Superior temporal gyrus (tissue), 1 donor: Measurements from ENCODE around the gene ARHGAP18.

Source experiments
- DNase-seq: peaks from one replicate; pipeline ENCODE4 v3.0.0-alpha.2; 2016; ENCODE audit errors: extremely low spot score

Gene ARHGAP18

DNA sequence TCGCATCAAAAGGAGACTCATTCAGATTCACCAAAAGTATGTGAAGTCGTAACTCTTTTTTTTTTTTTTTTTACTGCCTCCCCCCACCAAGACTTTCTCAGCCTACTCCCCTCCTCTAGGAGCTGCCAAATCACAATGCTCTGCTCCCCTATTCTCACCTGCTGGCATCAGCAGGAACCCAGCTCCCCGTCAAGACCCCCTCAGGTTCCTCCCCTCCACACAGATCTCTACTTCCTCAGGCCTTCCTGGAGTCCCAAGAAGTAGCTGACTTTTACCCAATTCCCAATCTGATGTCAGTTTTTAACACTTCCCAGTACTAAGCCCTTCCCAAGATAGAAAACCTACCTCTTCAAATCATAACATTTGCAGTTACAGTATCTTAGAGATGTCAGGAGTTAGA is 39.3 kb downstream of the ARHGAP18 start:
- no peak for DNase-seq

DNA sequence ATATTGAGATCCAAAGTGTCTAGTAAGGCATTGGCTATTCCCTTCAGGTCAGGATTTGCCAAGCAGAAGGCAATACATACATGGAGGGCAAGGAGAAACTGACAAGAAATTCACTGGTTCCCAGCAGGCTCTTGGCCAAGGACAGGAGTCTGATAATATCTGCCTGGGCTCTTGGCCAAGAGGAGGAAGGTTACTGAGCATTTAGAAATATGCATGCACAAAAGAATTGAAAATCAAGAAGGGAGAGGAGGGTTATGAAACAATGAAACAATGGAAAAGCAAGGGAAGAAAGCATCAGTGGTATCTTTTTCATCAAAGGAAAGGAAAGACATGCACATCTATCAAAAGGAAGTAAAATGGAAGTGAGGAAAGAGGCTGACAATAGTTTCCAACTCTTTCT is 42.4 kb downstream of the ARHGAP18 start:
- DNase-seq: no peak

DNA sequence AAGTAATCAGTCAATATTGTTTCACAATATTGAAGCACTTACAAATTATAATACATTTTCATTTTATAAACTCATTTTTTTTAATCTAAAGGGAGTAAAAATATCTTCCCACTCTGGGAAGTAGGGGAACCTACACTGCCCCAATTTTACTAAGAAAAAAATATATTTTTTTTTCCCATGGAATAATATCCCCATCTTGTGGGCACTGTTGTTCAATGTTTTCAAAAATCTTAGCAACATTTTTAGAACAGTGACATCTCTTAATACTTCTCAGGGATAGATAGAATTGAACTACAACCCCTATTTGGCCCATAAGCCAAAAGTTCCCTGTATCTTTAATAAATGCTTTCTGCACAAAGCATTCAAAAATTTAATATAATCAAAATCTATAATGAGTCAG is 42.9 kb downstream of the ARHGAP18 start:
- no peak for DNase-seq

DNA sequence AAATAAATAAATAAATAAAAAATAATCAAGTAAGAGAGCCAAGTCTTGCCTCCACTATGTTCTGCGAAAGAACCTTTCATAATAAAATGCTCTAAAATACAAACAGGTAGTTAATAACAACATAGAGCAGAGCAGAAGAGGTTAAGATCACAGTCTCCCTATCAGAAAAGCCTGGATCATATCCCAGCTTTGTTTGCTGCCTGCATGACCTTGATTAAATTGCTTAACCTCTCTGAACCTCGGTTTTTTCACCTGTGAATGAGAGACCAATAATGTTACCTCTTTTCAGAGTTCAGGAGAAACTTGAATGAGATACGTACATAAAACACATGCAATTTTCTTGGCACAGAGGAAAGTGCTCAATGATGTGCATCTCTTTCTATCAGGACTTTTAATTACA is 44.4 kb downstream of the ARHGAP18 start:
- DNase-seq: no peak

DNA sequence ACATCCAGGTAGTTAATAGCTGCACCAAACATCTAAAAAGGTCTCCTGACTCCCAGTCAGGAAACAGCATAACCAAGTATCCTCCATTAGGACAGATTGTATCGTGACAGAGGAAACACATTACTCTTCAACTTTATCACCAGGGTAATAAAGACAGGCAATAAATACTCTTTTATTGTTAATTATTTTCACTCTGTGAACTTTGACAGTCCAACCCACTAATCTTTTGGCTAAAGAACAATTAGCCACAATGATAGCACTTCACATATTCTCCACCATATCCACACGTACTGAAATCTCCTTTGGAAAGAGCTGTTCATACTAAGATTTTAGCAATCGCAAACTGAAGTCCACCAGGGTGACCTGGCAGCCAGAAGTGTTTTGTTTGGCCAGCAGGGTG is 46.4 kb downstream of the ARHGAP18 start:
- no peak for DNase-seq

DNA sequence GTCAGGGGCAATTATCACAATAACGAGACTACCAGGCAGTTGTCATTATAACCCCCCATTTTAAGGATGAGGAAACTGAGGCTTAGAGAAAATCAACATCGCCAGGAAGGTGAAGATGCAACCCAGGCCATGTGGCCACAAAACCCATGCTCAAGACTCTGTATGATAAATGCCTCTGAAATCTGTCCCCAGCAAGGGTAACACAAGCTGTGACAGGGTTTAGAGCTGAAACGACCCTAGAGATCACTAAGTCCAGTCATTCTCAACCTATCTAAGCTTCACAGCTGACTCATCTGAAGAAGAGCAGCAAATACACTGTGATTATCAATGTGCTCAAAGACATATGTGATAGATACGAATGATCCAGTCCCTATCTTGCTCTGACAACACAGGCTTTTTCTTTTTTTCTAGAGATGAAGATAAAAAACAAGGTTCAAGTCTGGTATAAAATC is 47.0 kb downstream of the ARHGAP18 start:
- no peak for DNase-seq

DNA sequence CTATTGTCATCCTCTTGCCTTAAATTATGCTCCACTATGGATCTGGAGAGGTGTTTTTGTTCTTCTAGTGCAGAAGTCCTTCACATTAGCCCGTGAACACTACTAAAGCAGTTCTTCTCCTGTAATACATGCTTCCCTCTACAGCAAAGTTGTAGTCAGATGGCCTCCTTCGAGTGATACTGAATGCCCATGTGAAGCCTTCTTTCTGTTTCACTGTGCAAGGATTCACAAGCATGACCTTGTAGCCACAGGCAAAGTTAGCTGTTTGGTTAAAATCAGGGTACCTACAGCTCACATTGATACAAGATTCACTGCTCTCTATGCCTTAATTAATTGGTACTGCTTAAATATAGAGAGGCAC is 47.6 kb downstream of the ARHGAP18 start:
- DNase-seq: peak; percentile 38

DNA sequence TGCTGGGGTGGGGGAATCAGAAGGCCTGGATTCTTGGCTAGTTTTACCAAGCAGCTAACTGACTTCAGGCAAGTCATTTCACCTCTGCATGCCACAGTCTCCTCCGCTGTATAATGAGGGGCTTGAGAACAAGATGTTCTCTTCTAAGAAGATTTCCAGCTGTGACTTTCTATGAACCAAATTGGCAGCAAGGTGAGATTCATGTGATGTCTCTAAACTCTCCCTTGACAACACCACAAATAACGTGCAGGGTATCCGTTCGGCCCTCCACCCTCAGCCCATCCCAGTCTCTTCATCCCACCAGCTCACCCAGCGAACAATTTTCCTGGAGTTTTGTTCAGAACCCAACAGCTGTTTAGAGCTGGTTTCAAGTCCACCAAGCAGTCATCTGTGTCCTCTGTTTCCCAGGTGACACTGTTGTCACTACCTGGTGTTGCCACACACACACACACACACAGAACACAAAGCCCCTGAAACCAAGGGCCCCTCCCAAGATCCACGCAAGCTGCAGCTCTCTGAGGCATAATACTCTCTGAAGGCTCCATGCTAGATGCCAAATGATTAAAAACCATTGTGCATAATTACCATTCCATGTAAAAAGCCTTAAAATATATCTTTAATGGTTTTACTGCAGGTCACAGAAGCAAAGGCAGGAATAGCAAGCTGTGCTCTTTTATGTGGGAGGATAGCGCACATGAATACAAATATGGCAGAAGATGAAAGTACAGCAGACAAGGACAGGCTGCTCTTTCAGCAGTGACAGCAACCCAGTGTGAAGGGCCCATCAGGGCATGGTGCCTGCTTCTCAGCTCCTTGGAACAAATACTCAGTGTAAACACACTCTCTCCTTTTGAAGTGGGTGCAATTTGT is 48.2 kb downstream of the ARHGAP18 start:
- no peak for DNase-seq

DNA sequence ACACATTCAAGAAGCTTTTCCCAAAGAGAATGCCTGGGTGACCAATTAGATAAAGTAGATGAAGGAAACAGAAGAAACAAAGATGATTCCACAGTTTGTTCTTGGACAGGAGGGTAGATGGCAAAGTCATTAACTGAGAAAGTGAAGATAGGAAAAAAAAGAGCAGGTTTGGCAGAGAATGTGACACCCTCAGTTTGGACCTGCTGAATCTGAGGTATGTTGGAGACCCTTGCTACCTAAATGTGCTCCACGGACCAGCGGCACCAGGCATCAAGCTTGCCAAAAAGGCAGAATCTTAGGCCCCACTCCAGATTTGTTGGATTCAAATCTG is 49.7 kb downstream of the ARHGAP18 start:
- DNase-seq: no peak

DNA sequence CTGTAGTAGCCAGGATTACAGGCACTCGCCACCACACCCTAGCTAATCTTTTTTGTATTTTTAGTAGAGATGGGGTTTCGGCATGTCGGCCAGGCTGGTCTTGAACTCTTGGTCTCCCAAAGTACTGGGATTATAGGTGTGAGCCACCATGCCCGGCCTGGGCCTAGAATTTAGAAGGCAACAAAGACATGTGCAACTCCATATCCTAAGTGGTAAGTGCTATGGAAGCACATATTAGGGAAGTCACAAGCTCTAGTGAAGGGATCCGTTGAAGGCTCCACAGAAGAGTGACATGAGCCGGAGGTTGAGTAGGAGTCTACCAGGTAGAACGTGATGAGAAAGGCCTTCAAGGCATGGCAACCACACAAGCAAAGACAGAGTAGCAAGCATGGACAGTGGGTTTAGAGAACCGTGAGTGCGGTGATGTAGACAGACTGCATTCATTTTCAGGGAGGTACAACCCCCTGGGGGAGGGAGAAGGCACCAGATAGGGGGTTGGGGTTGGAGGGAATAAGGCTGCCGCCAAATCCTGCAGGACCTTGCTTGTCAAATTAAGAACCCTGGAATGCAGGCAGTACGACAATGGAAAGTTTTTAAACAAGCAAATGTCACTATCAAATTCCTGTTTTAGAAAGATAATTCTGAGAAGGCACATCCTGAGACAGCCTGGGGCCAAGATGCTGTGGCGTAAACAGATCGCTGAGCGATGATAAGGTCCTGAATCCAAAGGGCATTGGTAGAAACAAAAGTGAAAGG is 50.2 kb downstream of the ARHGAP18 start:
- no peak for DNase-seq

DNA sequence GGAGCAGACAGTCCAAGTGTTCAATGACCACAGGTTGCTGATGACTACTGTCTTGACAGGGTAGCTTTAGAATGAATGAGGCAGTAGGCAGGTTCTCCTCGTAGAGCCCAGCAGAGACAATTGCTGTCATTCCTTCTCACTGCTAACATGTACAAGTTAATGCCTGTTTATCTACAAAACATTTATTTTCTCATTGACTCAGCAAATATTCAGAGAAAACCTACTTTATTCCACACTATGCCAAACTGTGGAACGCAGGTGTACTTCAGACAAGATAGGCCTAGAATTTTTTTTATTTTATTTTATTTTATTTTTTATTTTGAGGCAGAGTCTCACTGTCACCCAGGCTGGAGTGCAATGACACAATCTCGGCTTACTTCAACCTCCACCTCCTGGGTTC is 50.8 kb downstream of the ARHGAP18 start:
- no peak for DNase-seq

DNA sequence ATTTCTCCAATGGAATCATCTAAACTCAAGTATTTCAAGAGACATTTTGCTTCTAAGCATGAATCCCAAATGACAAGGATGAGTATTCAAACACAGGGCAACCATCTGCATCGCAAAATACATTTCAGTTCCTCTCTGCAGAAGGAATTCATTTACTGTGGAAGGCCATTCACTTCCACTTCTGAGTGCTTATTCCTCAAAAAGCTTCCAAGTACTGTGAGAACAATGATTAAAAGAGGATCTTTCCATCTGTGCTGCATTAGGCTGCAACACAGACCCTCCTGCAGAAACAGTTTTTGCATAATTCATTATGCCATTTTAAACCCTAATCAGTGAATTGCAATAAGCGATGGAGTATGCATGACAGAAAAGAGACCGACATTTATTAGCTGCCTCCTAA is 52.5 kb downstream of the ARHGAP18 start:
- no peak for DNase-seq

DNA sequence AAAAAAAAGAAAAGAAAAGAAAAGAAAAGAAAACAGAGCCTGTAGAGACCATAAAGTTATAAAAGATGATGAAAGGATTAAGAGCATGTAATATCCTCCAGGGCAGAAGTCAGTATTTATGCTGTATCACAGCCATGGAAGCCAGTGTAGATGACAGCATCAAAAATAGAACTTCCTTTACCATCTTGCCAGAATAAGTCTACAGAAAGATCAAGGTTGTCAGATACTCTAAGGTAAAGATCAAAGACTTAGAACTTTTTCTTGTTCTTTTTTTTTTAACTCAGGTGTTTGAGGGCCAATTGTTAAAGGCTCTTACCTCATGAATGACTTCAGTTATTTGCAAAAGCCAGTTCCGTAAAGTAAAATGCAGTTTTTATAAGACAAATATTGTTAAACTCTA is 54.6 kb downstream of the ARHGAP18 start:
- DNase-seq: no peak

DNA sequence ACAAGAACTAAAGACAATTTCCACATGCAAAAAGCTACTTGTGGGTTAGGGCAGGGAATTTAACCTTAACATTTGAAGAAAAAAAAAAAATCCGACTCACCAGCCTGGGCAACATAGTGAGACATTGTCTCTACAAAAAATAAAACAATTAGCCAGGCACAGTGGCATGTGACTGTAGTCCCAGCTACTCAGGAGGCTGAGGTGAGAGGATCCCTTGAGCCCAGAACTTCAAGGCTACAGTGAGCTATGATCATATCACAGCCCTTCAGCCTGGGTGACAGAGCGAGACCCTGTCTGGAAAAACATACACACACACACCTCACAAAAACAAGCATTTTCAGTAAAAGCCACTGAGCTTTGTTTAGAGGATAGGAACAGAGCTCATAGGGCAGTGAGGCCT is 56.2 kb downstream of the ARHGAP18 start:
- no peak for DNase-seq

DNA sequence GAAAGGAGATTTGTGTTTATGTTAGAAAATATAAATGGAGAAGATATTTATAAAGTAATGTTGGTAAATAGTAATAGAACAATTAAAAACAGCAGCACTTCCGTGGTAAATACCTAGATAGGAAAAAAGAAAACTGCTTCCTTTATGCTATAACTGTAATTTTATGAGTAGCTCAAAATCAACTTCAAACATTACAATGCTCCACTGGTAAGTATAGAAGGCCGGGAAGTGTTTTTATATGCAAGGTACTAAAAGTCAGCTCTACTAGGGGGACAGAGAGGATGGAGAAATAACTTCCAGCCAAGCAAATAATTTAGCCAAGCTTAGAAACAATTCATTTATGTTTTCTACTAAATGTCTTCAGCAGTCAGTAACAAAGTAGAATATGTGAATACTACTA is 56.7 kb downstream of the ARHGAP18 start:
- DNase-seq: no peak

DNA sequence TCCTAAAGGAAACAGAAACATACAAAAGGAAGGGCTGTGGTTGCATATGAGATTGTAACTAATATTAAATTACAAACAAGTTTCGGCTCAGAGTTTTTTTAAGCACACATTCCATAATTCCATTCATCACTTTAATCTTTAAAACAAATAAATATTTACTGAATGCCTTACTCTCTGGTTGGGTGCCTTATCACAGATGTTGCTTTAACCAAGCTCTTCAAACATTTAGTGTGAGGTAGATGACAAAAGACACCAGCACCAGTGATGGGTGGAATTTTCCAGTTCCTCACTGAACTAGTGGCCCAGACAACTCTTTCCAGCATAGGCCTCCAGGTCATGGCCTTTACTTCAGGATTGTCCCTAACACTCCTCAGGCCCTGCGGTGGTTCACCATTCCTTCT is 58.7 kb downstream of the ARHGAP18 start:
- no peak for DNase-seq

DNA sequence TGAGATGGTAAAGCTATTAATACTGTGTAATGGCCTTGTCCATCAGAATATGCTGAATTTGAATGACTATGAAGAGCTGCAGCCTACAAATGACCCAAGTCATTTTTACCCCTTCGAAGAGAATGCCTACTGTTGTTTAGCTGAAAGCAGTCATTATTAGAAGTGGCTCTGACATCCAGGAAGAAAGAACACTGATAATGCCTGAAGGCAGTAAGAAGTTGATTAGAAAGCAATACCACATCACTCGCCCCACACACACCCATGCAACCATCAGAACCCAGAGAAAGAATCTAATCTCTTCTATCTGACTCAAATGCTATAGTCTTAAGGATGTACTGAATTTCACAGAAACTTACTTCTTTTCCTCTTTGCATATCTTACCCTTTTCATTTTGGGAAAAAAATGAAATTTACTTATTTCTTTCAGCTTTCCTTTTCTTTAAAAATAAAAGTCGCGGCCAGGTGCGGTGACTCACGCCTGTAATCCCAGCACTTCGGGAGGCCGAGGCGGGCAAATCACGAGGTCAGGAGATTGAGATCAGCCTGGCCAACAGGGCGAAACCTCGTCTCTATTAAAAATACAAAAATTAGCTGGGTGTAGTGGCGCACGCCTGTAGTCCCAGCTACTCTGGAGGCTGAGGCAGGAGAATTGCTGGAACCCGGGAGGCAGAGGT is 61.0 kb downstream of the ARHGAP18 start:
- DNase-seq: no peak

DNA sequence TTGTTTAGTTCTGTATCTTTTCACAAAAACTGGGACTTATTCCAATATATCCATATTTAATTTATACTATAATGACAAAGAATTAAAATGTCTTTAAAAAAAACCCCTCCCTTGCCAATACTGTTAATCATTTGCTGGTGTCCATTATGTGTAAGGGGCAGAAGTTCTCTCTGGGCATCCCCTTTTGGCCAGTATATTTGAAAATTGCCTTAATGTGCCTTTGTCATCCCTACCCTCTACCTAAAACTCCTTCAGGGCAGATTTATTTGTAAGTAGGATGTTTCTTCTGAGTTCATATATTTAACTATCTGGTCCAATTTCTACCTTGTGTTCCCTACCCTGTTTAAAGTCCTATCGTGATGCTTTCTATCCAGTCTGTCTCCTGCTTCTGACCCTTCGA is 62.9 kb downstream of the ARHGAP18 start:
- no peak for DNase-seq

DNA sequence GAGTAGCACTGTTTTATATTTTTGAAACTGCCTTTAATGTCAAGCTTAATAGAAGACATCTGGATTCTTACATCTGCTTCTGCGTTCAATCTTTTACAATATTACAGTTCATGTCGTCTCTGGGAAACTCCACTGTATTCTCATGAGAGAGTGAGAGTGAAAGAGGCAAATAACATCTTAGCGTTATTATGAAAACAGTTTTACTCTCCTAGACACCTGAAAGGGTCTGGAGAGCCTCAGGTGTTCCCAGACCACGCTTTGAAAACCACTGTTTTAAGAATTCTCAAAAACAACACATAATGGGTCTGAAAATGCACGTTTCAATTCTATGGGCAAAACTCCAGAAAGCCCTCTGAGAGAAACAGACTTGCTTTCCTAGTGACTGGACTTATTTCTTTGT is 63.3 kb downstream of the ARHGAP18 start:
- DNase-seq: no peak

DNA sequence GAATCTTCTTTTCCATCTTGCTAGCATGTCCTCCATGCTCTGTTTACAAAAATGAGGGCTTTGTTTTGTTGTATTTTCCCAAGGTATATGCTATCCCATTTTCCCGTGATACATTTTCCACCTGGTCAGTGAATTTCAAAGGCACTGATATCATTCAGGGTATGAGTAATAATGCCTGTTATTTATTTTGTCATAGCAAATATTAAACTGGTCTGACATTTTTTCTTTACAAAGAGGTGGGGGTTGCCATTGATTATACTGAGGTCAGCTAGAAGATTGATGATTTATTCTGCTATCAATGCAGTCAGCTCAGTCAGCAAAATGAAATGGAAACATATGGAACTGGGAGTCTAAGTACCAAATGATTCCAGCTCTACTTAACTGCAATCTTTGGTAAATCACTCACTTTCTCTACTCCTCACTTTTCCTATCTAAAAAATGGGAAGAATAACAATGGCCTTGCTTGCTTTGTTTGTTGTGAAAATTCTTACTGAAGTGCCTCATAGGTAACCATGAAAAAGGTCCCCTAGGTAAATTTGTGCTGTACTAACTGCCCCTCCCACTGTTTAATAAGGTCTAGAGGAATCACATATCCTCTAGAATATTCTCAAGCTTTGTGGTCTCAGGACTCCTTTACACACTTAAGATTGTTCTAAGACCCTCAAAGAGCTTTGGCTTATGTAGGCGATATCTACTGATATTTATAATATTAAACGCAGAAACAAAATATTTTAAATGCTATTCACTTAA is 64.0 kb downstream of the ARHGAP18 start:
- no peak for DNase-seq

DNA sequence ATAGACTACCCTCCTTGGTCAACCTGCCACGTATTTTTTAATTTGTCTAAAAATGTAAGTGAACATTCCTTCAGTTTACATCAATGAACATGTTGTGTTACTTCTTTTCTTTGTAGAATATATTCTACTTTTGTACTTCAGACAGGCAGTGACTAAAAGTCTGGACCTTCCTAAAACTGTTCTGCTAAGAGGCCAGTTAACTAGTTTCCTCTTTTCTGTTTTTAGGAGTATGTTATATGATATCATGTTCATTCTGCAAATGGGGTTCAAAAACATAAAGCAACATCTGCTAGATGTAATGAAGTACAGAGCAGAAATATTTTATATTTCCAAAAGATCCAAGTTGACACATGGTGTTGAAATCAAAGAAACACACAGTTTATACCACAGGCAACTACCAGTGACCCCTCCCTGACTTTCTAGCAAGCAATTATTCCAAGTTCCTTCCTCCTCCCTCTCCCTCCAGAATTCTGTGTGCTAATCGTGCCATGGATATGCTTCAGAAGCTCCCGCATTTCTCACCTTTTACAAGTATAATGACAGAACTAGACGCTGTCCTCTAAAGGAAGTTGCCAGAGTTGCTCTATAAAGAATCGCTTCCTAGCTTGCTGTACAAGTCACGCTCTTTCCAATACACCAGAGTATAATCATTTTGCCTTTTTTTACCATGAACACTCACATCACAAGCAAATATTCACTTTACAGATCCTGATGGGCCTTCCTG is 64.7 kb downstream of the ARHGAP18 start:
- no peak for DNase-seq
